SHP77 treated with DMSO at 0.1 percent for 48 hours (cell line): ENCODE data around the gene ATG10.
"Not testable (repeated sequence)": the region's sequence is repeated elsewhere in the genome, so short reads cannot be mapped to it uniquely, and the experiment has no call there.

Experiments
- DNase-seq: peaks from one replicate; lab custom pipeline; 2025; lab: John Stamatoyannopoulos, UW

The ATG10 gene

GRCh38 chr5:82130602-82131001 lies 158.8 kb downstream of the ATG10 start:
- no peak for DNase-seq

GRCh38 chr5:82137205-82137604 lies 165.4 kb downstream of the ATG10 start:
- DNase-seq, result no peak

- not testable (repeated sequence) for DNase-seq
These were observed 168.0 kb downstream of the ATG10 start for GRCh38 chr5:82139837-82140236.

- DNase-seq, result no peak
These were observed 170.5 kb downstream of the ATG10 start for GRCh38 chr5:82142217-82142841.

- no peak for DNase-seq
These were observed 171.2 kb downstream of the ATG10 start for GRCh38 chr5:82142928-82143577.

GRCh38 chr5:82147860-82148573 lies 176.2 kb downstream of the ATG10 start:
- DNase-seq, result no peak

- DNase-seq, result no peak
These were observed 177.6 kb downstream of the ATG10 start for GRCh38 chr5:82149434-82149833.

- DNase-seq, result no peak
These were observed 178.7 kb downstream of the ATG10 start for GRCh38 chr5:82150559-82150958.

GRCh38 chr5:82151204-82151603 lies 179.4 kb downstream of the ATG10 start:
- DNase-seq, result no peak

GRCh38 chr5:82151662-82152061 lies 179.8 kb downstream of the ATG10 start:
- no peak for DNase-seq

- DNase-seq, result no peak
These were observed 181.2 kb downstream of the ATG10 start for GRCh38 chr5:82152978-82153481.

- no peak for DNase-seq
These were observed 183.0 kb downstream of the ATG10 start for GRCh38 chr5:82154776-82155175.

GRCh38 chr5:82155305-82155704 lies 183.5 kb downstream of the ATG10 start:
- no peak for DNase-seq

- DNase-seq, result no peak
These were observed 185.1 kb downstream of the ATG10 start for GRCh38 chr5:82156874-82157273.

GRCh38 chr5:82158755-82159413 lies 187.1 kb downstream of the ATG10 start:
- DNase-seq, result no peak

- no peak for DNase-seq
These were observed 189.1 kb downstream of the ATG10 start for GRCh38 chr5:82160948-82161347.

GRCh38 chr5:82162573-82162972 lies 190.8 kb downstream of the ATG10 start:
- no peak for DNase-seq

GRCh38 chr5:82163452-82164175 lies 191.8 kb downstream of the ATG10 start:
- DNase-seq, result no peak

GRCh38 chr5:82164176-82164976 lies 192.6 kb downstream of the ATG10 start:
- no peak for DNase-seq

GRCh38 chr5:82164977-82165713 lies 193.3 kb downstream of the ATG10 start:
- no peak for DNase-seq
